HG02870 (cell line): ENCODE measurements around the gene IL1RL2.

Source experiments
- ATAC-seq: cut with Tn5 transposase; IDR thresholded peaks from one replicate; pipeline ENCODE4 v1.9.1; 2021; ENCODE audit warnings: mild to moderate bottlenecking, moderate library complexity; ENCODE audit not compliant: unreplicated experiment

Gene IL1RL2

GRCh38 chr2:102193074-102193473 lies 6.3 kb downstream of the IL1RL2 start:
- ATAC-seq = no peak

GRCh38 chr2:102194609-102195268 lies 7.9 kb downstream of the IL1RL2 start:
- no peak for ATAC-seq

- ATAC-seq = no peak
These were observed 10.7 kb downstream of the IL1RL2 start for GRCh38 chr2:102197389-102198137.

GRCh38 chr2:102200539-102200938 lies 13.7 kb downstream of the IL1RL2 start:
- ATAC-seq = no peak

GRCh38 chr2:102204638-102205037 lies 17.8 kb downstream of the IL1RL2 start:
- ATAC-seq = no peak

- no peak for ATAC-seq
These were observed 20.0 kb downstream of the IL1RL2 start for GRCh38 chr2:102206666-102207341.

- ATAC-seq = no peak
These were observed 22.0 kb downstream of the IL1RL2 start for GRCh38 chr2:102208774-102209173.

- no peak for ATAC-seq
These were observed 22.7 kb downstream of the IL1RL2 start for GRCh38 chr2:102209474-102209873.

GRCh38 chr2:102217032-102217431 lies 30.2 kb downstream of the IL1RL2 start:
- ATAC-seq = no peak

GRCh38 chr2:102224824-102225739 lies 38.3 kb downstream of the IL1RL2 start:
- ATAC-seq = no peak

- ATAC-seq = no peak
These were observed 39.3 kb downstream of the IL1RL2 start for GRCh38 chr2:102226171-102226570.

- ATAC-seq = no peak
These were observed 40.0 kb downstream of the IL1RL2 start for GRCh38 chr2:102226612-102227391.

GRCh38 chr2:102229141-102229769 lies 42.4 kb downstream of the IL1RL2 start:
- ATAC-seq = no peak

GRCh38 chr2:102230410-102230909 lies 43.6 kb downstream of the IL1RL2 start:
- no peak for ATAC-seq

GRCh38 chr2:102233132-102233884 lies 46.5 kb downstream of the IL1RL2 start:
- no peak for ATAC-seq

- no peak for ATAC-seq
These were observed 48.2 kb downstream of the IL1RL2 start for GRCh38 chr2:102235042-102235473.

- no peak for ATAC-seq
These were observed 48.7 kb downstream of the IL1RL2 start for GRCh38 chr2:102235491-102235890.

GRCh38 chr2:102236132-102236531 lies 49.3 kb downstream of the IL1RL2 start:
- ATAC-seq = no peak

- no peak for ATAC-seq
These were observed 50.4 kb downstream of the IL1RL2 start for GRCh38 chr2:102237176-102237575.
